Activated T-helper 1 cell treated with anti-CD3 and anti-CD28 coated beads, Interleukin-12 subunit alpha, Interleukin-12 subunit beta, Interleukin-2, Interleukin-4 antibody, amounts not matched to agents 30 ng/mL and 10 ng/mL and 1 ng/mL, durations not matched to agents 14 hours and 24 hours and 36 hours (primary cell): ENCODE data around the gene ETFB. TPM values are rescaled to one million over a fixed set of nuclear protein-coding genes. Genes with fewer than 3 reads are reported as not detected.
A peak's percentile ranks its signal among the peaks of the same experiment; 100 is the strongest.
"Not testable (repeated sequence)": the region's sequence is repeated elsewhere in the genome, so short reads cannot be mapped to it uniquely, and the experiment has no call there.

ENCODE experiments used
- DNase-seq: peaks from one replicate; pipeline ENCODE4 v3.0.0; 2021; ENCODE audit warnings: low spot score
- H3K27ac Mint-ChIP-seq: one replicate; pipeline ENCODE4 v1.8.0; 2021; ENCODE audit warnings: mild to moderate bottlenecking, mixed read lengths
- H3K27me3 Mint-ChIP-seq: one replicate; pipeline ENCODE4 v1.8.0; 2022; ENCODE audit warnings: mild to moderate bottlenecking, moderate library complexity, mixed read lengths; ENCODE audit not compliant: insufficient read depth
- H3K36me3 Mint-ChIP-seq: one replicate; pipeline ENCODE4 v1.8.0; 2021; ENCODE audit warnings: low read depth, mixed read lengths
- H3K4me1 Mint-ChIP-seq: one replicate; pipeline ENCODE4 v1.8.0; 2021; ENCODE audit warnings: low read depth, mixed read lengths
- H3K4me3 Mint-ChIP-seq: one replicate; pipeline ENCODE4 v1.8.0; 2021; ENCODE audit warnings: mild to moderate bottlenecking, moderate library complexity, mixed read lengths
- H3K9me3 Mint-ChIP-seq: one replicate; pipeline ENCODE4 v1.8.0; 2021; ENCODE audit warnings: mixed read lengths
- intact Hi-C: fragments of 100-400 bp; cut with micrococcal nuclease; formaldehyde crosslinking; loops from one replicate; pipeline ENCODE4 v1.15.1; 2024
- total RNA-seq: library from RNA; stranded (reverse); gene quantifications from 2 replicates; pipeline ENCODE4 v1.2.3, GENCODE V29; 2022

The ETFB gene
- 174 and 180 TPM in 2 replicates for total RNA-seq

GRCh38 chr19:51365965-51366388 is at the start of gene ETFB:
ETFB (minus strand) TSS chr19:51366388; CDS start chr19:51366326, 62 bp downstream.
- H3K27me3 Mint-ChIP-seq, result no peaks in the 10 kb centered on the region
- peak within 1 kb of the TSS; percentile 98 for H3K4me3 Mint-ChIP-seq
- intact Hi-C loops, result loop anchor here (2.0 to 5.0 kb wide), 2 partner anchors 41 to 1037 kb away; partner anchors contain the start of gene KCNC3
- no peaks in the 10 kb centered on the region for H3K9me3 Mint-ChIP-seq
- H3K27ac Mint-ChIP-seq, result peak within 1 kb of the TSS; percentile 96
- peaks cover 31% of the 10 kb centered on the region for H3K36me3 Mint-ChIP-seq
- no peak for DNase-seq
- peaks cover 60% of the 10 kb centered on the region for H3K4me1 Mint-ChIP-seq

GRCh38 chr19:51415187-51415586 is 49.0 kb upstream of the ETFB start:
- H3K27me3 Mint-ChIP-seq, result peaks cover 7% of the 10 kb centered on the region
- H3K27ac Mint-ChIP-seq, result no peak overlapping the region
- H3K9me3 Mint-ChIP-seq, result no peaks in the 10 kb centered on the region
- no peaks in the 10 kb centered on the region for H3K36me3 Mint-ChIP-seq
- no peak overlapping the region for H3K4me3 Mint-ChIP-seq
- DNase-seq, result no peak
- intact Hi-C loops, result no loop called here
- H3K4me1 Mint-ChIP-seq, result peaks cover 8% of the 10 kb centered on the region

GRCh38 chr19:51410950-51411748 is 45.0 kb upstream of the ETFB start:
- H3K4me3 Mint-ChIP-seq, result no peak overlapping the region
- H3K27me3 Mint-ChIP-seq, result peaks cover 1% of the 10 kb centered on the region
- peaks cover 7% of the 10 kb centered on the region for H3K4me1 Mint-ChIP-seq
- DNase-seq, result no peak
- no peak overlapping the region for H3K27ac Mint-ChIP-seq
- no peaks in the 10 kb centered on the region for H3K36me3 Mint-ChIP-seq
- no peaks in the 10 kb centered on the region for H3K9me3 Mint-ChIP-seq
- intact Hi-C loops, result no loop called here

GRCh38 chr19:51407511-51408131 is 41.4 kb upstream of the ETFB start:
- Mint-ChIP-seq H3K27ac (no peak overlapping the region), H3K4me3 (no peak overlapping the region), H3K27me3 (peaks cover 1% of the 10 kb centered on the region), H3K9me3 (peaks cover 8% of the 10 kb centered on the region), H3K36me3 (peaks cover 4% of the 10 kb centered on the region), H3K4me1 (peaks cover 7% of the 10 kb centered on the region)
- intact Hi-C loops, result loop anchor here (1.0 to 5.0 kb wide), 3 partner anchors 9 to 68 kb away; partner anchors contain the start of genes CLDND2 and ETFB
- DNase-seq, result peak; percentile 12

- Mint-ChIP-seq H3K27ac (no peak overlapping the region), H3K36me3 (peaks cover 10% of the 10 kb centered on the region), H3K4me3 (no peak overlapping the region), H3K27me3 (no peaks in the 10 kb centered on the region), H3K9me3 (peaks cover 16% of the 10 kb centered on the region), H3K4me1 (peaks cover 9% of the 10 kb centered on the region)
- intact Hi-C loops, result no loop called here
- DNase-seq, result no peak
Measured at GRCh38 chr19:51402117-51402516, 35.9 kb upstream of the ETFB start.

- H3K4me3 Mint-ChIP-seq, H3K27me3 Mint-ChIP-seq, intact Hi-C loops, DNase-seq, H3K27ac Mint-ChIP-seq: not testable (repeated sequence)
- H3K4me1 Mint-ChIP-seq, result peaks cover 24% of the 10 kb centered on the region
- peaks cover 10% of the 10 kb centered on the region for H3K36me3 Mint-ChIP-seq
- H3K9me3 Mint-ChIP-seq, result peaks cover 16% of the 10 kb centered on the region
Measured at GRCh38 chr19:51399936-51400335, 33.7 kb upstream of the ETFB start.

- no peak for DNase-seq
- Mint-ChIP-seq H3K27ac (no peak overlapping the region), H3K4me3 (no peak overlapping the region), H3K4me1 (peaks cover 30% of the 10 kb centered on the region), H3K36me3 (peaks cover 10% of the 10 kb centered on the region), H3K9me3 (peaks cover 16% of the 10 kb centered on the region), H3K27me3 (no peaks in the 10 kb centered on the region)
- intact Hi-C loops, result no loop called here
Measured at GRCh38 chr19:51399231-51399630, 33.0 kb upstream of the ETFB start.

GRCh38 chr19:51398096-51398704 is 32.0 kb upstream of the ETFB start:
- H3K27ac Mint-ChIP-seq, result no peak overlapping the region
- intact Hi-C loops, result loop anchor here (1.0 kb wide), 4 partner anchors 9 to 259 kb away; no protein-coding TSS in a partner anchor
- H3K36me3 Mint-ChIP-seq, result peaks cover 6% of the 10 kb centered on the region
- H3K9me3 Mint-ChIP-seq, result peaks cover 13% of the 10 kb centered on the region
- H3K4me3 Mint-ChIP-seq, result no peak overlapping the region
- no peaks in the 10 kb centered on the region for H3K27me3 Mint-ChIP-seq
- DNase-seq, result no peak
- H3K4me1 Mint-ChIP-seq, result peaks cover 37% of the 10 kb centered on the region

GRCh38 chr19:51397453-51397852 is 31.3 kb upstream of the ETFB start:
- H3K4me1 Mint-ChIP-seq, result peaks cover 44% of the 10 kb centered on the region
- intact Hi-C loops, H3K36me3 Mint-ChIP-seq, H3K9me3 Mint-ChIP-seq, H3K27ac Mint-ChIP-seq, DNase-seq, H3K27me3 Mint-ChIP-seq, H3K4me3 Mint-ChIP-seq: not testable (repeated sequence)

- H3K4me1 Mint-ChIP-seq, result peaks cover 50% of the 10 kb centered on the region
- H3K27ac Mint-ChIP-seq, result no peak overlapping the region
- H3K9me3 Mint-ChIP-seq, result no peaks in the 10 kb centered on the region
- no peak overlapping the region for H3K4me3 Mint-ChIP-seq
- no peak for DNase-seq
- H3K27me3 Mint-ChIP-seq, result no peaks in the 10 kb centered on the region
- peaks cover 2% of the 10 kb centered on the region for H3K36me3 Mint-ChIP-seq
- intact Hi-C loops, result no loop called here
Measured at GRCh38 chr19:51396175-51396574, 30.0 kb upstream of the ETFB start.

GRCh38 chr19:51394050-51394836 is 28.1 kb upstream of the ETFB start:
- no peaks in the 10 kb centered on the region for H3K9me3 Mint-ChIP-seq
- H3K36me3 Mint-ChIP-seq, result peaks cover 2% of the 10 kb centered on the region
- no peaks in the 10 kb centered on the region for H3K27me3 Mint-ChIP-seq
- DNase-seq, result peak; percentile 92
- intact Hi-C loops, result loop anchor here (1.0 kb wide), 7 partner anchors 21 to 200 kb away; no protein-coding TSS in a partner anchor
- H3K4me3 Mint-ChIP-seq, result peak overlapping the region; percentile 88
- H3K27ac Mint-ChIP-seq, result peak overlapping the region; percentile 90
- H3K4me1 Mint-ChIP-seq, result peaks cover 55% of the 10 kb centered on the region

- Mint-ChIP-seq H3K9me3 (no peaks in the 10 kb centered on the region), H3K4me3 (peak overlapping the region; percentile 73), H3K4me1 (peaks cover 47% of the 10 kb centered on the region), H3K27me3 (no peaks in the 10 kb centered on the region), H3K27ac (peak overlapping the region; percentile 80), H3K36me3 (peaks cover 2% of the 10 kb centered on the region)
- no peak for DNase-seq
- intact Hi-C loops, result no loop called here
Measured at GRCh38 chr19:51392701-51393100, 26.5 kb upstream of the ETFB start.
